Superior temporal gyrus (tissue), 1 donor: Measurements from ENCODE around the gene SPOCK1.
"Not testable (repeated sequence)": the region's sequence is repeated elsewhere in the genome, so short reads cannot be mapped to it uniquely, and the experiment has no call there.

ENCODE experiments used
- DNase-seq: peaks from one replicate; pipeline ENCODE4 v3.0.0-alpha.2; 2016; ENCODE audit errors: extremely low spot score

Gene SPOCK1

GRCh38 chr5:137395011-137395755 is 103.9 kb downstream of the SPOCK1 start:
- DNase-seq = no peak

DNA sequence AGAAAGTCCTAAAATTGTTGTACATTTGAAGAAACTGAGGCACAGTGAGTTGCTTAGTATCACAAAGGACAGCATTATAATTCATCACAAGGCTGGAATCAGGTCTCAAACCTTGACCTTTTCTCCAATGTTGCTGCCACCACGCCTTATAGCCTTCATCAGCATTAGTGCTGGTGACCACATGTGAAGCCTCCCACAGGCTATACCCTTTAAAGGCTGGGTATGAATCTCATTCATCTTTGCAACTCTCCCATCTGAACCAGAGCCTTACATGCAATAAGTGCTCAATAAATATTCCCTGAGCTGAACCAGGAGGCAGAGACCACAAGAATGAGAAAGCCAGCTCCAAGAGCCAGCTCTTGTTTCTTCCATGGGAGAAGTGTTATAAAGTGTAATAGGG is 104.7 kb downstream of the SPOCK1 start:
- no peak for DNase-seq

DNA sequence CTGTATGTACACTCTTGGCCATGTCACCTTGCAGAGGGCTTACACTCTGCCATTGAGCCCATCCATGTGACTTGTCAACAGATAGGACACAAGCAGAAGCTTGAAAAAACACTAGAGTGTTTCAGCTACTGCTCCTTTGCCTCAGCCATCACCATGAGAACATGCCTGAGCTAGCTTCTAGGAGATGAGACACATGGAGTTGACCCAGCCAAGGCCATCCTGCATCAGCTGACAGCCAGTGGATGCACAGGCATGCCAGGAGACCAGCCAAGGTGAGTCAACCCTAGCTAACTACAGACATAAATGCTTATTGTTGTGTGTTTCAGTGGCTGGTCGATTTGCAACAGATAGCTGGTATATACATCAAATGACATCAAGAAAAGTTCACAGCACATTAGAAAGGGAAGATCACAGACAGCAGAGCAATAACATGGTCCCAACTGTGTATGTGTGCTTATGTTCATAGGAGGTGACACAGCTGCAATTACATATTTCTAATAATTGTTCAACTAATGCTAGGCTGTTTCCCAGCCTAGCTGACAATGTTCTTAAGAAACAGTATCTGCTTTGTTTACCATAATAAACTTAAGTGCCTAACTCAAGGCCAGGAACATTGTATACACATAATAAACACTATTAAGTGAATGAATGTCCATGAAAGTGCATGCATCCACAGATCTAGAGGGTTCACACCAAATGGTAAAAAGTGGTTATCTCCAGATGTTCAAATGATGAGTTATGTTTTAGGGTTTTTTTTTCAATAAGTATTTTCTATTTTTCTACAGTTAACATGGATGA is 105.7 kb downstream of the SPOCK1 start:
- DNase-seq = no peak

DNA sequence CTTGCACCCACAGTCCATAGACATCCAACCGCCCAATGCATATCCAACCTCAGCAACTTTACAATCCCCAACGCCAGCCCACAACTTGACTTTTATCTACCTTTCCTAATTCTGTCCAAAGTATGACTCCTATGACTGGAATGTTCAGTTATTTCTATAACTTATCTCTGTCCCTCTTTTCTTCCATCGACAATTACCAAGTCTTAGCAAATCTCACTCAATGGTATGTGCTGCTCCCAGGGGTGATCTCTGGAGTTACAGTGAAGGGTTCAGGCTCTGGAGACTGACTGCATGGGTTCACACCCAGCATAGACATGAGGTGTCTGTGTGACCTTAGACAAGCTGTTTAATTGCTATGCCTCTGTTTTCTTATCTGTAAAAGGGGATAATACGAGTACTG is 106.9 kb downstream of the SPOCK1 start:
- no peak for DNase-seq

GRCh38 chr5:137391044-137391443 is 108.1 kb downstream of the SPOCK1 start:
- not testable (repeated sequence) for DNase-seq

DNA sequence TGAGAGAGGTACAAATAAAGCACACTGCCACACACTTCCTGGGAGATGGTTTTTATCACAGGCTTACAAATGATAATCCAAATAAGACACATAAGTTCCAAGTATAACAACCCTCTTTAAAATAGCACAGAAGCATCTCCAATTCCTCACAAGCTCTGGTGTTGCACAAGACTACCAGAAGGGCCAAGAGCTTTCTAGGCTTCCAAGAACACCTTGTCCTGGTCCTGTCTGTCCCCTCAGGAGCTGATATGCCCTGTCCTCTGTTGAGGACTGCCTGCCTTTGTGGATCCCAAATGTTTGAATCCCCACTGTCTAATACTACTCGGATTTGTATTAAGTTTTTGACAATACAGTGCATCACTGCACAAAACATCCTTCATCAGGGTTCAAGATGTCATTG is 110.1 kb downstream of the SPOCK1 start:
- peak; percentile 62 for DNase-seq

DNA sequence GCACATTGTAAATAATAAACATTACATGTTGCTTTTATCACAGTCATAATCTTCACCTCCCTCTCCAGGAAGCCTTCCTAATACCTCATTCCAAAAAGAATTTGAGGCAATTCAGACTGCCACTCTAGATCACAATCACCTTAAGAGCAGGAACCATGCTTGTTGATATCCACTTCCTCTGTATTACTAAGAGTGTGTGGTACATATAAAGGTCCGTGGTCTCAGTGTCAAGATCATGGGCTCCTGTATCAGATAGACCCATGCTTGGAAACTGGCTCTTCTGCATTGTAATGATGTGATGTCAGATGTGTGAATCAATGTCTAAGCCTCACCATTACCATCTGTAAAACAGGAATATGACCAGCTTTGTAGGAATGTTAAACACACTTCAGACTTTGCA is 114.1 kb downstream of the SPOCK1 start:
- no peak for DNase-seq

GRCh38 chr5:137383909-137384308 is 115.2 kb downstream of the SPOCK1 start:
- DNase-seq = no peak

- no peak for DNase-seq
Measured at GRCh38 chr5:137381555-137381954, 117.6 kb downstream of the SPOCK1 start.

DNA sequence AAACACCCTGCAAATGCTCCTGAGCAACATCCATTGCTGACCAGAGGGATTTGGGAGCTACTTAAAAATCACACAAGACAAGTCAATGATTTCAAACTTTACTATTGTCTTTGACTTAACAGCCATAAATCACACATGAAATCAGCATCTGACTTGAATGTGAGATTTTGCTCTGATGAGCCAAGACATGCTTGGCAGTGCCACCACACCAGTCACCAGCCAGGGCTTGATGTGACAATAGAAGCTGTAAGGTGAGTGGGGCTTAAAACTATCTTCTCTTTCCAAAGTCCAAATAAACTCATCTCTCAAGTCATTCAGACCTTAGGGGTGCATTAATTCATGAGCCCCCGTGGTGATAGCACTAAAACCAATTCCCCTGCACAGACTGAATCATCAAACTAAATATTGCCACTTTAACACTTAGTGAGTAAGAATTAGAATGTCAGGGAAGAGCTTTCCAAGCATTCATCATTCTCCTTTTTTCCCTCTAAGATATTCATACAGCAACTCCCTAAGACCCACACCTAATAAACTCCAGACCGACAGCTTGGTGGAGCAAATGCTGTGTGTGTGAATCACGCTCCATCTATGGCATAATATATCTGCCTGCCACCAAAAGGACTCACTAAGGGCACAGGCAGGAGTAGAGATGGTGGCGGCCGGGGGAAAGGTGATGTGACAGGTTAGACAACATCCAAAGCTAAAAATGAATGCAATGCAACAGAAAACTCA is 119.4 kb downstream of the SPOCK1 start:
- DNase-seq = no peak

- DNase-seq = no peak
Measured at GRCh38 chr5:137375741-137376526, 123.2 kb downstream of the SPOCK1 start.

GRCh38 chr5:137374110-137374714 is 124.9 kb downstream of the SPOCK1 start:
- no peak for DNase-seq

DNA sequence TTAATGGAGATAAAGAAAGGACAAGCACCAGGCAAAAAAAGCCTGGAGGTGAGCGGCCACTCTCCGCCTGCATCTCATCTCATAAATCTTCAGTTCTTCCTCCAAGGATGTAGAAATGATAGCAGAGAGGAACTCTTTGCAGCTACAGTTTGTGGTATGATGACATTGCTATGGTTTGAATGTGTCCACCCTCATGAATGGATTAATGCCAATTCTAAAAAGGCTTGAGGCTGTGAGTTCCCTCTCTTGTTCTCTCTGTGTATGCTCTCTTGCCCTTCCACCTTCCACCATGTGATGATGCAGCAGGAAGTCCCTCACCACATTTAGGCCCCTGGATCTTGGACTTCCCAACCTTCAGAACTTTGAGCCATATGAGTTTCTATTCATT is 126.4 kb downstream of the SPOCK1 start:
- peak; percentile 12 for DNase-seq

GRCh38 chr5:137372016-137372772 is 126.9 kb downstream of the SPOCK1 start:
- no peak for DNase-seq

DNA sequence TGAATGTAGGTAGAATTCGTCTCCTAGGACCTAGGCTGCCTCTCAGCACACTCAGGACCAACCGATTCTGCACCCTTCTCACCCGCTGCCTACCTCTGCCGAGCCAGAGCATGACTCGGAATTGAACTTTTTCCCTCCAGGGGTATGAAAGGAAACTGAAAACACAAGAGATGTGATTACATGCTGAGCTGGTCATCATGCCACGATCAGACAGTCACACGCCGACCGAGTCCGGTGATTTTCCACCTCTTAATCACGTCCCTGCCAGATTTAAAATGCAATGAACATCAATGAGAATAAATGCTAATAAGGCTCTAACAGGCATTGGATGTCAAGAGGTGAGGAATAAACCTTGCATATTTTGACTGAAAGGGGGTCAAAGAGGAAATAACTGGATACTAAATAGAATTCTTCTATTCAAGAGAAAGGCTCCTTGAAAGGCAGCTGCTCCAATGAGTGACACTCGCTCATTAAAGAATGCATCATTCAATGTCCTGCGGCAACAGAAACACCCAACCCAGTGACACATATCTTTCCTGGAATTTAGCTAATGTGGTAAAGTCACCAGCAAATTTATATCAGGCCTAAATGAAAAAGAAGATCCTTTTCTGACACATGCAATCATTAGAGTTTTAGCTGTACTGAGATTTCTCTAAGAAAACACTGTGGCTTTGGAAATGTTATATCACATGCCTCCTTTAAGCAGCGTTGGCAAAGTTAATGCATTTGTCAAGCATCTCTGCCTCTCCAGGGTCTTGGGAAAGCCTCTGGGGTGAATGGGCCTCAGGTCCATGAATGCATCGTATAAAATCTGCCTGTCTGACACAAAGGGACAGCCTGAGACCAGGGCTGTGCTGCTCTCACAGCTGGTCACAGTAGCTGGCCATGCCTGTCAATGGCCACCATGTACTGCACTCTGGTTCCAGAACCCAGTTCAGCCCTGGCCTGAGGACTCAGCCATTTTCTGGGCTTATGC is 128.7 kb downstream of the SPOCK1 start:
- DNase-seq = peak; percentile 37

DNA sequence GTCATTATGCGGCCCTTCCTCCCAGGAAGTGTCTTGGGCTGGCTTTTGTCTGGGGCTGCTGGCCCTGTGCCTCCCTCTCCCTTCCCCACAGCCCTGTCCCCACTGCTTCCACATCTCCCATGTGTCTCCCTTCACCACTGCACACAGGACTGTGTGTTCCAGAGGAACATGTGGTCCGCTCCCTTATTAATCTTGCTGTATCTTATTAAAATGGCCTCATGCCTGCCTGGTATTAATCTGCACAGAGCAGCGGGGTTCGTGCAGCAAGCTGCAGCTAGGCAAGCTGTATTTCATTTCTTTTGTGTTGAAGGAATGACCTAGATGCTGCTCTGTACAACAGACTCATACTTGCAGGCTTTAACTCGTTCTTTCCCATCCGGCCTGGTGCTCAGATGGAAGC is 130.5 kb downstream of the SPOCK1 start:
- DNase-seq = no peak

DNA sequence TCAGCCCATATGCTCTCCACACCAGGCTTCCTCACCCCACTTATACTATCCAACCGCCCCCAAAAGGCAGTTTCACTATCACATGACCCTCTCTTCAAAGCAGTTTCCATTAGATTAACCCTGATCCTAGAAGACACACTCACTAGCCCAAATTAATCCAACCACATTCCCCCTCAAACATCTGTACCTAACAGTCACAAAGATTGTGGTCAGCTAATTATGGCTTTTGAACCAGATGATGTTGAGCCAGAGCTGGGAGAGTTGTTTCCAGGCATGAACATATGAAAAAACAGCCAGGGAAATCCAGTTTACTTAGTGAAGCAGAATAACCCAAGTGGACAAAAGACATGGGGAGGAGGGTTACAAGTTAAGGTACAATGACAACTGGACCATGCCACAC is 131.2 kb downstream of the SPOCK1 start:
- DNase-seq = no peak

- no peak for DNase-seq
Measured at GRCh38 chr5:137366526-137366925, 132.6 kb downstream of the SPOCK1 start.

- no peak for DNase-seq
Measured at GRCh38 chr5:137365126-137365865, 133.8 kb downstream of the SPOCK1 start.
